ENCODE measurements around the gene SPATA31C1. TPM values are rescaled to one million over a fixed set of nuclear protein-coding genes. Genes with fewer than 3 reads are reported as not detected.

The SPATA31C1 gene
- total RNA-seq, 1 donor from 2014 or later, result not detected

DNA sequence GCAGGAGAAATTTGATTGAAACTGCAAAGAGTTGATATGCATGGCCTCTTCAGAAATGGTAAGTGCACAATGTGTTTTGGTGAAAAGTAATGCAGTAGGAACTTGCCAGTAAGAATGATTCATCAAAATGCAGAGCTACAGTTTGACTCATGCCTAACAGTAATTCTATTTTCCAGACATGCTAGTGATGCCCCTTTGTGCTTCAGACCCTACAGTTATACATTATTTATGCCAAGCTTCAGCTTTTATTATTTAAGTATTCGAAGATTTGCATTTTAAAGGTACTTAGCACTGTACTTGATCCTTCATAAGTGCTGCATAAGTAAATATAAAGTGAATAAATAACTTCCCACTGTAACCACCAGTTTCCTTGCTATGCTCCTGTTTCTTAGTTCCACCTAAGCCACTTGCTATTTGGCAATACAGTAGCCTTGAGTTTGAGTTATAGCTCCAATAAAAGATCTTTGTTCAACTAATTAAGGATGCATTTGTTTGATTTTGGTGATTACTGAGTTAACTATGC lies 38.7 kb upstream of the SPATA31C1 start:
- Histone ChIP-seq H3K36me3 (ENCODE audit: control insufficient read depth, insufficient read depth, low read length) (no peaks in the 10 kb centered on the region), H3K27me3 (ENCODE audit: control insufficient read depth, insufficient read depth, low read length) (no peaks in the 10 kb centered on the region), H3K4me3 (ENCODE audit: low read depth, low read length) (no peak overlapping the region)
- DNase-seq (ENCODE audit: low read depth), result peak; percentile 43
- TF ChIP-seq, protein P1, sequence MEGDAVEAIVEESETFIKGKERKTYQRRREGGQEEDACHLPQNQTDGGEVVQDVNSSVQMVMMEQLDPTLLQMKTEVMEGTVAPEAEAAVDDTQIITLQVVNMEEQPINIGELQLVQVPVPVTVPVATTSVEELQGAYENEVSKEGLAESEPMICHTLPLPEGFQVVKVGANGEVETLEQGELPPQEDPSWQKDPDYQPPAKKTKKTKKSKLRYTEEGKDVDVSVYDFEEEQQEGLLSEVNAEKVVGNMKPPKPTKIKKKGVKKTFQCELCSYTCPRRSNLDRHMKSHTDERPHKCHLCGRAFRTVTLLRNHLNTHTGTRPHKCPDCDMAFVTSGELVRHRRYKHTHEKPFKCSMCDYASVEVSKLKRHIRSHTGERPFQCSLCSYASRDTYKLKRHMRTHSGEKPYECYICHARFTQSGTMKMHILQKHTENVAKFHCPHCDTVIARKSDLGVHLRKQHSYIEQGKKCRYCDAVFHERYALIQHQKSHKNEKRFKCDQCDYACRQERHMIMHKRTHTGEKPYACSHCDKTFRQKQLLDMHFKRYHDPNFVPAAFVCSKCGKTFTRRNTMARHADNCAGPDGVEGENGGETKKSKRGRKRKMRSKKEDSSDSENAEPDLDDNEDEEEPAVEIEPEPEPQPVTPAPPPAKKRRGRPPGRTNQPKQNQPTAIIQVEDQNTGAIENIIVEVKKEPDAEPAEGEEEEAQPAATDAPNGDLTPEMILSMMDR (IDR thresholded peaks at IDR 0.05; ENCODE audit: insufficient read depth, low read length, poor library complexity, severe bottlenecking), result no peak

DNA sequence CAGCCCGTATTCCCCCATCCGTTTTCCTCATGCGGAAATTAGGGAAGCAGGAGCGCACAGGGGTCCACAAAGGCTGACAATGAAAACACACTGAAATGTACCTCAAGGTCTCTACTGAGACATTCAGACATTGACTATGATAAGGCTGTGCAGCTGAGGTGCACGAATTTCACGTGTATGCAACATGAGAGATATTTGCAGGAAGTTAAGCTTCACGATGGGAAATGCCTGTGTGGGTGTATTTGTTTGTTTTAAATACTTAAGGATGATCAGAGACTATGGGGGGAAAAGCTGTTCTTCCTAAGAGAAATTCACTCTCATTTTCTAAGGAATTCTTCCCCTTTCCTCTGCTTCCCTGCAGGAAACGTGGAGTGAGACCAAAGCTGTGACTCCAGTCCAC lies 37.6 kb upstream of the SPATA31C1 start:
- Histone ChIP-seq H3K27me3 (ENCODE audit: control insufficient read depth, insufficient read depth, low read length) (no peaks in the 10 kb centered on the region), H3K36me3 (ENCODE audit: control insufficient read depth, insufficient read depth, low read length) (no peaks in the 10 kb centered on the region), H3K4me3 (ENCODE audit: low read depth, low read length) (no peak overlapping the region)
- TF ChIP-seq, protein P1 (IDR thresholded peaks at IDR 0.05; ENCODE audit: insufficient read depth, low read length, poor library complexity, severe bottlenecking), result no peak
- no peak for DNase-seq (ENCODE audit: low read depth)

DNA sequence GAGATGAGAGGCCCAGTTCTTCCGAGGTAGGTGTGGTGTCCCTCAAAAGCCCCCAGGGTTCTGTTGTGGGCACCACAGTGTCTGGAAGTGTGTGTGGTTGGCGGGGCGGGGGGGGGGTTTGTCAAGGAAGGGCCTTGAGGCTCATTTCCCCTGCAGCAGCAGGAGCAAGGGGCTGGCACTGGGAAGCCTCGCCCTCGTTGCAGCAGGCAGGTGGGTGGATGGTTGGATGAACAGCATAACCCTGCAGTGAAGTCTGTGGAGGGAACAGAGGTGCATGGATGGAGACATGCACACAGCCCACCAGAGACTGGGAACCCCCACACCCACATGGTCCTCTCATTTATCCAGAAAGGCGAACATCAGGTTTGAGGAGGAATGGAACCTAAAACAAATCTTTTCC lies 37.1 kb upstream of the SPATA31C1 start:
- no peaks in the 10 kb centered on the region for H3K36me3 ChIP-seq (ENCODE audit: control insufficient read depth, insufficient read depth, low read length)
- no peaks in the 10 kb centered on the region for H3K27me3 ChIP-seq (ENCODE audit: control insufficient read depth, insufficient read depth, low read length)
- no peak for DNase-seq (ENCODE audit: low read depth)
- TF ChIP-seq, protein P1 (IDR thresholded peaks at IDR 0.05; ENCODE audit: insufficient read depth, low read length, poor library complexity, severe bottlenecking), result no peak
- no peak overlapping the region for H3K4me3 ChIP-seq (ENCODE audit: low read depth, low read length)

DNA sequence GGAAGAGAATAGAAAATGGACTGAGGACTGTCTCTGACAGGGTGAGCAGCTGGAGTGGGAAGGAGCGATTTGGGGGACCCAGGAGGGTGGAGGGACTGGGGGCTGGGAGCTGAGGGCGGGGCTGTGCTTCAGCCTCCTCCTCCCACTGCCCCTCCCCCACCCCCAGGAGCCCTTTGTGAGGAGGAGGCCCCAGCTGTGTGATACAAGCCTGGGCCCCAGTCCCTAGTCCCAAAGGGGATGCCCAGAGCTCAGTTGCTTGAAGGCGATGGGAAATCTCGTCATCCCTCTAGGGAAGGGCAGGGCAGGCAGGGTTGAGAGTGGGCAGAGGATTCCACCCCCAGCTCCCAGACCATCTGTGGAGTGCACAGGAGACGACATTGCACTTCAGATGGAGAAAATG lies 35.1 kb upstream of the SPATA31C1 start, which contains the start of gene SPATA31E1:
TSS of gene SPATA31E1 (plus strand) at position 251 of the 400 bp plus-strand sequence. CDS start at position 266, 15 bp downstream.
- no peaks in the 10 kb centered on the region for H3K36me3 ChIP-seq (ENCODE audit: control insufficient read depth, insufficient read depth, low read length)
- DNase-seq (ENCODE audit: low read depth), result no peak
- TF ChIP-seq, protein P1 (IDR thresholded peaks at IDR 0.05; ENCODE audit: insufficient read depth, low read length, poor library complexity, severe bottlenecking), result no peak

DNA sequence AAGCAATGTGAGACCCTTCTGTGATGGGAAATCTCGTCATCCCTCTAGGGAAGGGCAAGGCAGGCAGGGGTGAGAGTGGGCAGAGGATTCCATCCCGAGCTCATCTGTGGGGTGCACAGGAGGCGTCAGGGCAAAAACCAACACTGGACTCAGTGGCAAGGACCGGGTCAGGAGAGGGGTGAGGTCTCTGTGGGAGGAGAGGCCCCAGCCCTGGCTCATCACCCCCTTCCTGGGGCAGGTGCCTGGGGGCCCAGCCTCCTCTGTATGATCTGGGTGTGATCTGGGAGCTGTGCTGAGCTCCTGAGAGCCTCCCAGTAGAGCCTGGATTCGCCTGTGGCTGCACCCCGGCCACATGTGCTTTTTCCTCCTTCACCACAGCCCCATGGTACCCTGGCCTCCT lies 34.5 kb upstream of the SPATA31C1 start:
- Histone ChIP-seq H3K36me3 (ENCODE audit: control insufficient read depth, insufficient read depth, low read length) (no peaks in the 10 kb centered on the region), H3K4me3 (ENCODE audit: low read depth, low read length) (no peak overlapping the region), H3K27me3 (ENCODE audit: control insufficient read depth, insufficient read depth, low read length) (no peaks in the 10 kb centered on the region)
- no peak for DNase-seq (ENCODE audit: low read depth)
- TF ChIP-seq, protein P1 (IDR thresholded peaks at IDR 0.05; ENCODE audit: insufficient read depth, low read length, poor library complexity, severe bottlenecking), result no peak

More for the DNA sequence above, 35.1 kb upstream of the SPATA31C1 start, which contains the start of gene SPATA31E1:
- H3K27me3 ChIP-seq (ENCODE audit: control insufficient read depth, insufficient read depth, low read length), result no peaks in the 10 kb centered on the region
- H3K4me3 ChIP-seq (ENCODE audit: low read depth, low read length), result no peak within 1 kb of the TSS

DNA sequence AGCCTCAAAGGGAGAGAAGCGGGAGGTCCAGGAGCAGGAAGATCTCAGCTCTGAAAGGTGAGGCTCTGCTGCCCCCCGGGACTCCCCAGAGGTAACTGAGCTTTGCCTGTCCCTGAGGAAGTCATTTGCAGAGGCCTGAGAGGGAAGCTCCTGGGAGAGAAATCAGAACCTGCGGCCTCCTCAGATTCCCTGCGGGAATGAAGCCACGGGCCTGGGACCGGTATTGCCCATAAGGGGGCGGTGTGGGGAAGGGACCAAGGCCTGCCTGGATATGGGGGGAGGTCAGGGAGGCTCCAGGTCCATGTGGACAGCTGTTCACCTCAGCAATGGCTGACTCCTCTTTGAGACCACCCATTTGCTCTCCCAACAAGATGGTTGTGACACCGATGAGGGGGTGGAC lies 33.8 kb upstream of the SPATA31C1 start:
- TF ChIP-seq, protein P1 (IDR thresholded peaks at IDR 0.05; ENCODE audit: insufficient read depth, low read length, poor library complexity, severe bottlenecking), result no peak
- H3K4me3 ChIP-seq (ENCODE audit: low read depth, low read length), result no peak overlapping the region
- H3K36me3 ChIP-seq (ENCODE audit: control insufficient read depth, insufficient read depth, low read length), result no peaks in the 10 kb centered on the region
- no peak for DNase-seq (ENCODE audit: low read depth)
- H3K27me3 ChIP-seq (ENCODE audit: control insufficient read depth, insufficient read depth, low read length), result no peaks in the 10 kb centered on the region
